WTC11 (cell line): Measurements from ENCODE around the gene ACSL4. TPM values are rescaled to one million over a fixed set of nuclear protein-coding genes. Genes with fewer than 3 reads are reported as not detected.

Source experiments
- ATAC-seq: fragments of 200-7000 bp; cut with Tn5 transposase; 2 replicates; pipeline ENCODE4 v1.10.0; 2021; ENCODE audit warnings: mild to moderate bottlenecking, moderate library complexity
- CTCF ChIA-PET: fragments of 300-600 bp; sonication (Branson Sonifier 250); formaldehyde crosslinking; loops from one replicate; lab custom pipeline; 2021; ENCODE audit warnings: antibody characterized with exemption; lab: Charles Lee
- POLR2A ChIA-PET: fragments of 350-600 bp; sonication (Branson Sonifier 250); formaldehyde crosslinking; loops from one replicate; lab custom pipeline; 2021; ENCODE audit warnings: antibody characterized with exemption; lab: Charles Lee
- DNase-seq: peaks from one replicate; pipeline ENCODE4 v3.0.0; 2021; ENCODE audit warnings: low spot score
- H3K27ac Mint-ChIP-seq: 2 replicates; pipeline ENCODE4 v1.8.0; 2021; ENCODE audit warnings: mixed read lengths
- H3K27me3 Mint-ChIP-seq: 2 replicates; pipeline ENCODE4 v1.8.0; 2021; ENCODE audit warnings: low read depth, mild to moderate bottlenecking, moderate library complexity, mixed read lengths
- H3K36me3 Mint-ChIP-seq: 2 replicates; pipeline ENCODE4 v1.8.0; 2021; ENCODE audit warnings: mixed read lengths
- H3K4me1 Mint-ChIP-seq: 2 replicates; pipeline ENCODE4 v1.8.0; 2022; ENCODE audit warnings: mixed read lengths
- H3K4me3 Mint-ChIP-seq: 2 replicates; pipeline ENCODE4 v1.8.0; 2021; ENCODE audit warnings: mild to moderate bottlenecking, moderate library complexity, mixed read lengths
- H3K9me3 Mint-ChIP-seq: 2 replicates; pipeline ENCODE4 v1.8.0; 2021; ENCODE audit warnings: mixed read lengths
- ESRRA ChIP-seq: sonication (generic); formaldehyde crosslinking; IDR thresholded peaks from 2 replicates; pipeline ENCODE4 v1.8.1; 2022; ENCODE audit warnings: mild to moderate bottlenecking, missing genetic modification reagents, borderline replicate concordance
- ETV6 ChIP-seq: sonication (generic); formaldehyde crosslinking; IDR thresholded peaks from 2 replicates; pipeline ENCODE4 v1.8.1; 2022; ENCODE audit warnings: mild to moderate bottlenecking, missing genetic modification reagents
- GRHL2 ChIP-seq: fragments of 250-450 bp; sonication (Bioruptor Pico); IDR thresholded peaks from 2 replicates; pipeline ENCODE4 v1.8.0; 2022; ENCODE audit warnings: mild to moderate bottlenecking, moderate library complexity; ENCODE audit not compliant: insufficient replicate concordance, severe bottlenecking
- GTF2I ChIP-seq: fragments of 250-450 bp; sonication (Bioruptor Pico); conservative IDR thresholded peaks from 2 replicates; pipeline ENCODE4 v1.4.0; 2021; ENCODE audit warnings: mild to moderate bottlenecking
- HMGA2 ChIP-seq: fragments of 250-450 bp; sonication (Bioruptor Pico); IDR thresholded peaks from 2 replicates; pipeline ENCODE4 v1.4.0; 2021; ENCODE audit warnings: mild to moderate bottlenecking, moderate library complexity
- JAZF1 ChIP-seq: fragments of 250-450 bp; sonication (Bioruptor Pico); IDR thresholded peaks from 2 replicates; pipeline ENCODE4 v1.9.0; 2021; ENCODE audit warnings: moderate library complexity, mild to moderate bottlenecking, inconsistent platforms
- JUN ChIP-seq: sonication (generic); formaldehyde crosslinking; IDR thresholded peaks from 2 replicates; pipeline ENCODE4 v1.8.0; 2023; ENCODE audit warnings: mild to moderate bottlenecking, missing genetic modification reagents
- MYBL2 ChIP-seq: sonication (generic); formaldehyde crosslinking; IDR thresholded peaks from 2 replicates; pipeline ENCODE4 v1.8.1; 2023; ENCODE audit warnings: mild to moderate bottlenecking, moderate library complexity, missing genetic modification reagents
- NFATC4 ChIP-seq: fragments of 250-450 bp; sonication (Bioruptor Pico); IDR thresholded peaks from 2 replicates; pipeline ENCODE4 v1.9.0; 2021; ENCODE audit warnings: mild to moderate bottlenecking
- NFYB ChIP-seq: sonication (generic); formaldehyde crosslinking; conservative IDR thresholded peaks from 2 replicates; pipeline ENCODE4 v1.8.0; 2022; ENCODE audit warnings: low read depth, missing genetic modification reagents
- NR1H2 ChIP-seq: sonication (generic); formaldehyde crosslinking; IDR thresholded peaks from 2 replicates; pipeline ENCODE4 v1.9.0; 2021; ENCODE audit warnings: mild to moderate bottlenecking, moderate library complexity, missing genetic modification reagents
- NR3C1 ChIP-seq: sonication (generic); formaldehyde crosslinking; conservative IDR thresholded peaks from 2 replicates; pipeline ENCODE4 v1.8.1; 2023; ENCODE audit warnings: low read depth, mild to moderate bottlenecking, missing genetic modification reagents
- ZNF121 ChIP-seq: sonication (generic); formaldehyde crosslinking; IDR thresholded peaks from 2 replicates; pipeline ENCODE4 v1.8.0; 2023; ENCODE audit warnings: missing genetic modification reagents
- ZNF219 ChIP-seq: sonication (generic); formaldehyde crosslinking; IDR thresholded peaks from 2 replicates; pipeline ENCODE4 v1.8.0; 2023; ENCODE audit warnings: missing genetic modification reagents, mild to moderate bottlenecking, borderline replicate concordance
- total RNA-seq: library from RNA; stranded (reverse); gene quantifications from 3 replicates; pipeline ENCODE4 v1.2.3, GENCODE V29; 2021
- TF ChIP-seq, protein P1 (sequence below): sonication (generic); formaldehyde crosslinking; IDR thresholded peaks from 2 replicates; pipeline ENCODE4 v1.8.0; 2023; ENCODE audit warnings: missing genetic modification reagents
- TF ChIP-seq, protein P2 (sequence below): sonication (generic); formaldehyde crosslinking; IDR thresholded peaks from 2 replicates; pipeline ENCODE4 v1.8.1; 2022; ENCODE audit warnings: mild to moderate bottlenecking, moderate library complexity, missing genetic modification reagents
- TF ChIP-seq, protein P3 (sequence below): sonication (generic); formaldehyde crosslinking; IDR thresholded peaks from 2 replicates; pipeline ENCODE4 v1.8.1; 2023; ENCODE audit warnings: mild to moderate bottlenecking, missing genetic modification reagents, borderline replicate concordance
- TF ChIP-seq, protein P4 (sequence below): sonication (generic); formaldehyde crosslinking; IDR thresholded peaks from 2 replicates; pipeline ENCODE4 v1.8.1; 2023; ENCODE audit warnings: mild to moderate bottlenecking, missing genetic modification reagents
- TF ChIP-seq, protein P5 (sequence below): sonication (generic); formaldehyde crosslinking; IDR thresholded peaks from 2 replicates; pipeline ENCODE4 v1.8.1; 2022; ENCODE audit warnings: low read depth, missing genetic modification reagents, borderline replicate concordance
- TF ChIP-seq, protein P6 (sequence below): sonication (generic); formaldehyde crosslinking; IDR thresholded peaks from 2 replicates; pipeline ENCODE4 v1.8.0; 2022; ENCODE audit warnings: mild to moderate bottlenecking, missing genetic modification reagents
- TF ChIP-seq, protein P7 (sequence below): sonication (generic); formaldehyde crosslinking; IDR thresholded peaks from 2 replicates; pipeline ENCODE4 v1.8.1; 2022; ENCODE audit warnings: mild to moderate bottlenecking, missing genetic modification reagents, moderate library complexity, borderline replicate concordance
- TF ChIP-seq, protein P8 (sequence below): fragments of 200-600 bp; IDR thresholded peaks from 2 replicates; pipeline ENCODE4 v1.8.0; 2022; ENCODE audit warnings: antibody characterized with exemption

The ACSL4 gene
- total RNA-seq, 1 experiment from 2014 or later = 57.7 TPM

DNA sequence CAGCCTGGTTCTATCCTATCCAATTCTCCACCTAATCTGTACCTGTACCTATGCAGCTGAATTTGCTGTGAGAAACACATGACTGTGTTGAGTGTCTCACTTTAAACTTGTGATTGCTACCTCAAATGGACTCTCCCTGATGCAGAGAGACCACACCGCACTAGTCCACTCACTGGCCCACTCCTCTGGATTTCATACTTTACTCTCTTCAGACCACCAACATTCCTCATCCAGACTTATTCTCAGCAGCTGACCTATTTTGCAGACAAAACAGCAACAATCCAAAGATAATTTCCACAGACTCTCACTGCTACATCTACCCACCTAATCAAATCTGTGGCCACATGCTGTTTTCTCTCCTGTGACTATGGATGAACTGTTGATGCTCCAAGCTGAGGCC lies 45.2 kb downstream of the ACSL4 start:
- Mint-ChIP-seq H3K9me3 (no peaks in the 10 kb centered on the region), H3K4me3 (no peak overlapping the region), H3K4me1 (no peaks in the 10 kb centered on the region), H3K27me3 (no peaks in the 10 kb centered on the region), H3K36me3 (no peaks in the 10 kb centered on the region), H3K27ac (no peak overlapping the region)
- POLR2A ChIA-PET = no interaction called here
- TF ChIP-seq, protein P1, sequence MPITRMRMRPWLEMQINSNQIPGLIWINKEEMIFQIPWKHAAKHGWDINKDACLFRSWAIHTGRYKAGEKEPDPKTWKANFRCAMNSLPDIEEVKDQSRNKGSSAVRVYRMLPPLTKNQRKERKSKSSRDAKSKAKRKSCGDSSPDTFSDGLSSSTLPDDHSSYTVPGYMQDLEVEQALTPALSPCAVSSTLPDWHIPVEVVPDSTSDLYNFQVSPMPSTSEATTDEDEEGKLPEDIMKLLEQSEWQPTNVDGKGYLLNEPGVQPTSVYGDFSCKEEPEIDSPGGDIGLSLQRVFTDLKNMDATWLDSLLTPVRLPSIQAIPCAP (CRISPR knock-in tag) = no peak
- TF ChIP-seq ZNF121 (no peak), NR3C1 (no peak), NFYB (CRISPR knock-in tag) (no peak), GRHL2 (CRISPR knock-in tag) (no peak), NR1H2 (CRISPR knock-in tag) (no peak), NFATC4 (CRISPR knock-in tag) (no peak), JUN (CRISPR knock-in tag) (no peak), ESRRA (CRISPR knock-in tag) (no peak)
- TF ChIP-seq, protein P2, sequence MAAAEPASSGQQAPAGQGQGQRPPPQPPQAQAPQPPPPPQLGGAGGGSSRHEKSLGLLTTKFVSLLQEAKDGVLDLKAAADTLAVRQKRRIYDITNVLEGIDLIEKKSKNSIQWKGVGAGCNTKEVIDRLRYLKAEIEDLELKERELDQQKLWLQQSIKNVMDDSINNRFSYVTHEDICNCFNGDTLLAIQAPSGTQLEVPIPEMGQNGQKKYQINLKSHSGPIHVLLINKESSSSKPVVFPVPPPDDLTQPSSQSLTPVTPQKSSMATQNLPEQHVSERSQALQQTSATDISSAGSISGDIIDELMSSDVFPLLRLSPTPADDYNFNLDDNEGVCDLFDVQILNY (CRISPR knock-in tag) = no peak
- TF ChIP-seq, protein P3, sequence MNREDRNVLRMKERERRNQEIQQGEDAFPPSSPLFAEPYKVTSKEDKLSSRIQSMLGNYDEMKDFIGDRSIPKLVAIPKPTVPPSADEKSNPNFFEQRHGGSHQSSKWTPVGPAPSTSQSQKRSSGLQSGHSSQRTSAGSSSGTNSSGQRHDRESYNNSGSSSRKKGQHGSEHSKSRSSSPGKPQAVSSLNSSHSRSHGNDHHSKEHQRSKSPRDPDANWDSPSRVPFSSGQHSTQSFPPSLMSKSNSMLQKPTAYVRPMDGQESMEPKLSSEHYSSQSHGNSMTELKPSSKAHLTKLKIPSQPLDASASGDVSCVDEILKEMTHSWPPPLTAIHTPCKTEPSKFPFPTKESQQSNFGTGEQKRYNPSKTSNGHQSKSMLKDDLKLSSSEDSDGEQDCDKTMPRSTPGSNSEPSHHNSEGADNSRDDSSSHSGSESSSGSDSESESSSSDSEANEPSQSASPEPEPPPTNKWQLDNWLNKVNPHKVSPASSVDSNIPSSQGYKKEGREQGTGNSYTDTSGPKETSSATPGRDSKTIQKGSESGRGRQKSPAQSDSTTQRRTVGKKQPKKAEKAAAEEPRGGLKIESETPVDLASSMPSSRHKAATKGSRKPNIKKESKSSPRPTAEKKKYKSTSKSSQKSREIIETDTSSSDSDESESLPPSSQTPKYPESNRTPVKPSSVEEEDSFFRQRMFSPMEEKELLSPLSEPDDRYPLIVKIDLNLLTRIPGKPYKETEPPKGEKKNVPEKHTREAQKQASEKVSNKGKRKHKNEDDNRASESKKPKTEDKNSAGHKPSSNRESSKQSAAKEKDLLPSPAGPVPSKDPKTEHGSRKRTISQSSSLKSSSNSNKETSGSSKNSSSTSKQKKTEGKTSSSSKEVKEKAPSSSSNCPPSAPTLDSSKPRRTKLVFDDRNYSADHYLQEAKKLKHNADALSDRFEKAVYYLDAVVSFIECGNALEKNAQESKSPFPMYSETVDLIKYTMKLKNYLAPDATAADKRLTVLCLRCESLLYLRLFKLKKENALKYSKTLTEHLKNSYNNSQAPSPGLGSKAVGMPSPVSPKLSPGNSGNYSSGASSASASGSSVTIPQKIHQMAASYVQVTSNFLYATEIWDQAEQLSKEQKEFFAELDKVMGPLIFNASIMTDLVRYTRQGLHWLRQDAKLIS (CRISPR knock-in tag) = no peak
- TF ChIP-seq, protein P4, sequence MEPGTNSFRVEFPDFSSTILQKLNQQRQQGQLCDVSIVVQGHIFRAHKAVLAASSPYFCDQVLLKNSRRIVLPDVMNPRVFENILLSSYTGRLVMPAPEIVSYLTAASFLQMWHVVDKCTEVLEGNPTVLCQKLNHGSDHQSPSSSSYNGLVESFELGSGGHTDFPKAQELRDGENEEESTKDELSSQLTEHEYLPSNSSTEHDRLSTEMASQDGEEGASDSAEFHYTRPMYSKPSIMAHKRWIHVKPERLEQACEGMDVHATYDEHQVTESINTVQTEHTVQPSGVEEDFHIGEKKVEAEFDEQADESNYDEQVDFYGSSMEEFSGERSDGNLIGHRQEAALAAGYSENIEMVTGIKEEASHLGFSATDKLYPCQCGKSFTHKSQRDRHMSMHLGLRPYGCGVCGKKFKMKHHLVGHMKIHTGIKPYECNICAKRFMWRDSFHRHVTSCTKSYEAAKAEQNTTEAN (CRISPR knock-in tag) = no peak
- TF ChIP-seq, protein P5, sequence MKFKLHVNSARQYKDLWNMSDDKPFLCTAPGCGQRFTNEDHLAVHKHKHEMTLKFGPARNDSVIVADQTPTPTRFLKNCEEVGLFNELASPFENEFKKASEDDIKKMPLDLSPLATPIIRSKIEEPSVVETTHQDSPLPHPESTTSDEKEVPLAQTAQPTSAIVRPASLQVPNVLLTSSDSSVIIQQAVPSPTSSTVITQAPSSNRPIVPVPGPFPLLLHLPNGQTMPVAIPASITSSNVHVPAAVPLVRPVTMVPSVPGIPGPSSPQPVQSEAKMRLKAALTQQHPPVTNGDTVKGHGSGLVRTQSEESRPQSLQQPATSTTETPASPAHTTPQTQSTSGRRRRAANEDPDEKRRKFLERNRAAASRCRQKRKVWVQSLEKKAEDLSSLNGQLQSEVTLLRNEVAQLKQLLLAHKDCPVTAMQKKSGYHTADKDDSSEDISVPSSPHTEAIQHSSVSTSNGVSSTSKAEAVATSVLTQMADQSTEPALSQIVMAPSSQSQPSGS (CRISPR knock-in tag) = no peak
- TF ChIP-seq, protein P6, sequence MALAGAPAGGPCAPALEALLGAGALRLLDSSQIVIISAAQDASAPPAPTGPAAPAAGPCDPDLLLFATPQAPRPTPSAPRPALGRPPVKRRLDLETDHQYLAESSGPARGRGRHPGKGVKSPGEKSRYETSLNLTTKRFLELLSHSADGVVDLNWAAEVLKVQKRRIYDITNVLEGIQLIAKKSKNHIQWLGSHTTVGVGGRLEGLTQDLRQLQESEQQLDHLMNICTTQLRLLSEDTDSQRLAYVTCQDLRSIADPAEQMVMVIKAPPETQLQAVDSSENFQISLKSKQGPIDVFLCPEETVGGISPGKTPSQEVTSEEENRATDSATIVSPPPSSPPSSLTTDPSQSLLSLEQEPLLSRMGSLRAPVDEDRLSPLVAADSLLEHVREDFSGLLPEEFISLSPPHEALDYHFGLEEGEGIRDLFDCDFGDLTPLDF = no peak
- ATAC-seq = no peak
- no peak for DNase-seq
- CTCF ChIA-PET = no interaction called here

DNA sequence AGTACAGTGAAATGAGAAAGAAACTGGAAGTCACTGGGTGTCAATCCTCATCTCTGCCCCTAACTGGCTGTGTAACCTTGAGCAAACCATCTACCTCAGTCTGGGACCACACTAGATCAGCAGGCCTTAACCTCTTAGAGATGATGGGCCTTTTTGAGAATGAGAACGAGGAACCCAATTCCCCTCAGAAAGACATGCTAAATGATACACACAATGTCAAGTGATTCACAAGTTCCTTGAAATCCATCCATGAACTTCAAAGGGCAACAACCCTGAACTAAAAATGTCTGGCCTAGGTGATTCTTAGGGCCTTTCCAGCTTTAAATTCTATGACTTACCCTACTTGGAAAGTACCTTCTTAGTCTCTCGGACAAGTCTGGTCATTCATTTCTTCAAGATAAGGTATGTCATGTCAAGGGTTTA lies 47.4 kb downstream of the ACSL4 start:
- TF ChIP-seq, protein P7, sequence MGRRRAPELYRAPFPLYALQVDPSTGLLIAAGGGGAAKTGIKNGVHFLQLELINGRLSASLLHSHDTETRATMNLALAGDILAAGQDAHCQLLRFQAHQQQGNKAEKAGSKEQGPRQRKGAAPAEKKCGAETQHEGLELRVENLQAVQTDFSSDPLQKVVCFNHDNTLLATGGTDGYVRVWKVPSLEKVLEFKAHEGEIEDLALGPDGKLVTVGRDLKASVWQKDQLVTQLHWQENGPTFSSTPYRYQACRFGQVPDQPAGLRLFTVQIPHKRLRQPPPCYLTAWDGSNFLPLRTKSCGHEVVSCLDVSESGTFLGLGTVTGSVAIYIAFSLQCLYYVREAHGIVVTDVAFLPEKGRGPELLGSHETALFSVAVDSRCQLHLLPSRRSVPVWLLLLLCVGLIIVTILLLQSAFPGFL (CRISPR knock-in tag) = no peak
- TF ChIP-seq HMGA2 (CRISPR knock-in tag) (no peak), MYBL2 (no peak), GTF2I (CRISPR knock-in tag) (no peak), ETV6 (CRISPR knock-in tag) (no peak), NFYB (CRISPR knock-in tag) (no peak), JAZF1 (CRISPR knock-in tag) (no peak), ZNF219 (CRISPR knock-in tag) (no peak)
- TF ChIP-seq, protein P8, sequence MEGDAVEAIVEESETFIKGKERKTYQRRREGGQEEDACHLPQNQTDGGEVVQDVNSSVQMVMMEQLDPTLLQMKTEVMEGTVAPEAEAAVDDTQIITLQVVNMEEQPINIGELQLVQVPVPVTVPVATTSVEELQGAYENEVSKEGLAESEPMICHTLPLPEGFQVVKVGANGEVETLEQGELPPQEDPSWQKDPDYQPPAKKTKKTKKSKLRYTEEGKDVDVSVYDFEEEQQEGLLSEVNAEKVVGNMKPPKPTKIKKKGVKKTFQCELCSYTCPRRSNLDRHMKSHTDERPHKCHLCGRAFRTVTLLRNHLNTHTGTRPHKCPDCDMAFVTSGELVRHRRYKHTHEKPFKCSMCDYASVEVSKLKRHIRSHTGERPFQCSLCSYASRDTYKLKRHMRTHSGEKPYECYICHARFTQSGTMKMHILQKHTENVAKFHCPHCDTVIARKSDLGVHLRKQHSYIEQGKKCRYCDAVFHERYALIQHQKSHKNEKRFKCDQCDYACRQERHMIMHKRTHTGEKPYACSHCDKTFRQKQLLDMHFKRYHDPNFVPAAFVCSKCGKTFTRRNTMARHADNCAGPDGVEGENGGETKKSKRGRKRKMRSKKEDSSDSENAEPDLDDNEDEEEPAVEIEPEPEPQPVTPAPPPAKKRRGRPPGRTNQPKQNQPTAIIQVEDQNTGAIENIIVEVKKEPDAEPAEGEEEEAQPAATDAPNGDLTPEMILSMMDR = no peak
- H3K27ac Mint-ChIP-seq = no peak overlapping the region
- H3K9me3 Mint-ChIP-seq = no peaks in the 10 kb centered on the region
- peaks cover 2% of the 10 kb centered on the region; the same call in 1 of the 2 replicates for H3K36me3 Mint-ChIP-seq
- ChIA-PET POLR2A (no interaction called here), CTCF (no interaction called here)
- ATAC-seq (no peak), DNase-seq (no peak)
- H3K4me1 Mint-ChIP-seq = no peaks in the 10 kb centered on the region
- no peaks in the 10 kb centered on the region for H3K27me3 Mint-ChIP-seq
- no peak overlapping the region for H3K4me3 Mint-ChIP-seq
